Stomach smooth muscle (tissue), 2 donors: ENCODE results near the gene EXOC4.

Source experiments
- H3K27ac ChIP-seq: one replicate; pipeline ENCODE4 v1.7.0; 2013; ENCODE audit warnings: mild to moderate bottlenecking, low read length, inconsistent platforms
- H3K27me3 ChIP-seq, 2 donors: one replicate each; pipeline ENCODE4 v1.7.0; 2013; ENCODE audit warnings: low read length in 2 of 2; ENCODE audit not compliant: insufficient read depth in 2 of 2, control insufficient read depth in 1 of 2
- H3K36me3 ChIP-seq, 2 donors: one replicate each; pipeline ENCODE4 v1.7.0; 2013; ENCODE audit warnings: low read length in 2 of 2; ENCODE audit not compliant: control insufficient read depth in 2 of 2, insufficient read depth in 2 of 2
- H3K4me1 ChIP-seq: one replicate; pipeline ENCODE4 v1.7.0; 2013; ENCODE audit warnings: low read length; ENCODE audit not compliant: control insufficient read depth, insufficient read depth
- H3K4me3 ChIP-seq, 2 donors: one replicate each; pipeline ENCODE4 v1.7.0; 2013; ENCODE audit warnings: low read length in 2 of 2
- H3K9ac ChIP-seq, 2 donors: one replicate each; pipeline ENCODE4 v1.7.0; 2013; ENCODE audit warnings: low read length in 2 of 2, mild to moderate bottlenecking in 1 of 2
- H3K9me3 ChIP-seq, 2 donors: one replicate each; pipeline ENCODE4 v1.7.0; 2013; ENCODE audit warnings: low read length in 2 of 2; ENCODE audit not compliant: control insufficient read depth in 2 of 2
- donor health status: healthy.
- donor health status: Pancreatic carcinoma.

Gene EXOC4

GRCh38 chr7:133339772-133340171, 86.9 kb downstream of the EXOC4 start:
- no peak overlapping the region for H3K9ac ChIP-seq
- H3K27ac ChIP-seq, result no peak overlapping the region
- no peaks in the 10 kb centered on the region for H3K4me1 ChIP-seq
- no peaks in the 10 kb centered on the region for H3K9me3 ChIP-seq
- H3K27me3 ChIP-seq, result no peaks in the 10 kb centered on the region
- H3K4me3 ChIP-seq, result no peak overlapping the region
- peaks cover 0 to under 1% of the 10 kb centered on the region in 2 donors for H3K36me3 ChIP-seq

GRCh38 chr7:133344275-133344674, 91.4 kb downstream of the EXOC4 start:
- H3K36me3 ChIP-seq, result no peaks in the 10 kb centered on the region
- H3K9ac ChIP-seq, result no peak overlapping the region
- no peaks in the 10 kb centered on the region for H3K9me3 ChIP-seq
- no peak overlapping the region for H3K4me3 ChIP-seq
- H3K4me1 ChIP-seq, result no peaks in the 10 kb centered on the region
- no peaks in the 10 kb centered on the region for H3K27me3 ChIP-seq
- H3K27ac ChIP-seq, result no peak overlapping the region

GRCh38 chr7:133345690-133346421, 93.0 kb downstream of the EXOC4 start:
- Histone ChIP-seq H3K4me3 (no peak overlapping the region), H3K9me3 (no peaks in the 10 kb centered on the region), H3K9ac (no peak overlapping the region), H3K36me3 (no peaks in the 10 kb centered on the region), H3K27me3 (no peaks in the 10 kb centered on the region), H3K4me1 (no peaks in the 10 kb centered on the region), H3K27ac (no peak overlapping the region)

- H3K36me3 ChIP-seq, result no peaks in the 10 kb centered on the region
- no peak overlapping the region for H3K9ac ChIP-seq
- H3K9me3 ChIP-seq, result no peaks in the 10 kb centered on the region
- H3K27me3 ChIP-seq, result no peaks in the 10 kb centered on the region
- H3K4me1 ChIP-seq, result no peaks in the 10 kb centered on the region
- no peak overlapping the region for H3K4me3 ChIP-seq
- no peak overlapping the region for H3K27ac ChIP-seq
Measured at GRCh38 chr7:133348250-133348649, 95.4 kb downstream of the EXOC4 start.

GRCh38 chr7:133349101-133349500, 96.2 kb downstream of the EXOC4 start:
- no peak overlapping the region for H3K4me3 ChIP-seq
- no peak overlapping the region for H3K27ac ChIP-seq
- no peaks in the 10 kb centered on the region for H3K36me3 ChIP-seq
- H3K4me1 ChIP-seq, result no peaks in the 10 kb centered on the region
- H3K27me3 ChIP-seq, result no peaks in the 10 kb centered on the region
- H3K9ac ChIP-seq, result no peak overlapping the region
- no peaks in the 10 kb centered on the region for H3K9me3 ChIP-seq

GRCh38 chr7:133352430-133352829, 99.6 kb downstream of the EXOC4 start:
- H3K4me3 ChIP-seq, result no peak overlapping the region

GRCh38 chr7:133353775-133354174, 100.9 kb downstream of the EXOC4 start:
- Histone ChIP-seq H3K9ac (no peak overlapping the region), H3K4me1 (no peaks in the 10 kb centered on the region), H3K27me3 (no peaks in the 10 kb centered on the region), H3K4me3 (no peak overlapping the region), H3K9me3 (no peaks in the 10 kb centered on the region), H3K36me3 (peaks cover 0 to 3% of the 10 kb centered on the region in 2 donors), H3K27ac (no peak overlapping the region)

More at GRCh38 chr7:133352430-133352829, 99.6 kb downstream of the EXOC4 start:
- H3K27me3 ChIP-seq, result no peaks in the 10 kb centered on the region
- no peaks in the 10 kb centered on the region for H3K9me3 ChIP-seq
- no peaks in the 10 kb centered on the region for H3K4me1 ChIP-seq
- no peak overlapping the region for H3K27ac ChIP-seq
- H3K9ac ChIP-seq, result no peak overlapping the region
- H3K36me3 ChIP-seq, result peaks cover 0 to 3% of the 10 kb centered on the region in 2 donors

GRCh38 chr7:133354546-133355324, 101.9 kb downstream of the EXOC4 start:
- H3K27ac ChIP-seq, result no peak overlapping the region
- H3K4me1 ChIP-seq, result no peaks in the 10 kb centered on the region
- no peaks in the 10 kb centered on the region for H3K9me3 ChIP-seq
- H3K36me3 ChIP-seq, result peaks cover 0 to 3% of the 10 kb centered on the region in 2 donors
- H3K4me3 ChIP-seq, result no peak overlapping the region
- H3K27me3 ChIP-seq, result no peaks in the 10 kb centered on the region
- H3K9ac ChIP-seq, result no peak overlapping the region

- H3K9ac ChIP-seq, result no peak overlapping the region
Measured at GRCh38 chr7:133355325-133355708, 102.4 kb downstream of the EXOC4 start.

GRCh38 chr7:133355822-133356221, 102.9 kb downstream of the EXOC4 start:
- Histone ChIP-seq H3K9me3 (no peaks in the 10 kb centered on the region), H3K36me3 (peaks cover 0 to 3% of the 10 kb centered on the region in 2 donors), H3K27ac (no peak overlapping the region), H3K4me3 (no peak overlapping the region), H3K4me1 (no peaks in the 10 kb centered on the region), H3K9ac (no peak overlapping the region), H3K27me3 (no peaks in the 10 kb centered on the region)

More at GRCh38 chr7:133355325-133355708, 102.4 kb downstream of the EXOC4 start:
- Histone ChIP-seq H3K4me1 (no peaks in the 10 kb centered on the region), H3K4me3 (no peak overlapping the region), H3K9me3 (no peaks in the 10 kb centered on the region), H3K27me3 (no peaks in the 10 kb centered on the region), H3K36me3 (peaks cover 0 to 3% of the 10 kb centered on the region in 2 donors), H3K27ac (no peak overlapping the region)

GRCh38 chr7:133358708-133359107, 105.8 kb downstream of the EXOC4 start:
- Histone ChIP-seq H3K36me3 (peaks cover 0 to 3% of the 10 kb centered on the region in 2 donors), H3K27me3 (no peaks in the 10 kb centered on the region), H3K9ac (no peak overlapping the region), H3K9me3 (no peaks in the 10 kb centered on the region), H3K4me1 (no peaks in the 10 kb centered on the region), H3K4me3 (no peak overlapping the region), H3K27ac (no peak overlapping the region)
